GM12873 (cell line): ENCODE results near the gene PLCD1.

Experiments
- TF ChIP-seq, protein P1 (sequence below): IDR thresholded peaks from 2 replicates; pipeline ENCODE4 v1.5.1; 2012; ENCODE audit warnings: low read depth, mild to moderate bottlenecking, moderate library complexity, low read length, control low read depth; ENCODE audit not compliant: insufficient read depth; ENCODE audit errors: missing control alignments

The PLCD1 gene

DNA sequence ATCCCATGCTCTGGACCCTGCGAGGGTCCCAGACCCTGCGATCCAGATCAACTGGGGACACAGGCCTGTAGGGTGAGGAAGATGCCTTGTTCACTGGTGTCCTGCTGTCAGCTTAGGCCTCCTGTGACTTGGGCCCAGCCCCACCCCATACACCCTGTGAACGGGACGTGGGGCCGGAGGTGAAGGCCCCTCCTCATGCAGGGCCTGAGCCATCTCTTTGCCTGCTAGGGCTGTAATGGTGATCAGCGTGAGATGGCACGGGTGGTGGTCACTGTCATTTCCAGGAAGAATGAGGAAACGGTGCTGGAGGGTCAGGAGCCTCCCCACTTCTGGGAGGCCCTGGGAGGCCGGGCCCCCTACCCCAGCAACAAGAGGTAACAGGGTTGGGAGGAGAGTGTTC, 26.5 kb downstream of the PLCD1 start:
- TF ChIP-seq, protein P1, sequence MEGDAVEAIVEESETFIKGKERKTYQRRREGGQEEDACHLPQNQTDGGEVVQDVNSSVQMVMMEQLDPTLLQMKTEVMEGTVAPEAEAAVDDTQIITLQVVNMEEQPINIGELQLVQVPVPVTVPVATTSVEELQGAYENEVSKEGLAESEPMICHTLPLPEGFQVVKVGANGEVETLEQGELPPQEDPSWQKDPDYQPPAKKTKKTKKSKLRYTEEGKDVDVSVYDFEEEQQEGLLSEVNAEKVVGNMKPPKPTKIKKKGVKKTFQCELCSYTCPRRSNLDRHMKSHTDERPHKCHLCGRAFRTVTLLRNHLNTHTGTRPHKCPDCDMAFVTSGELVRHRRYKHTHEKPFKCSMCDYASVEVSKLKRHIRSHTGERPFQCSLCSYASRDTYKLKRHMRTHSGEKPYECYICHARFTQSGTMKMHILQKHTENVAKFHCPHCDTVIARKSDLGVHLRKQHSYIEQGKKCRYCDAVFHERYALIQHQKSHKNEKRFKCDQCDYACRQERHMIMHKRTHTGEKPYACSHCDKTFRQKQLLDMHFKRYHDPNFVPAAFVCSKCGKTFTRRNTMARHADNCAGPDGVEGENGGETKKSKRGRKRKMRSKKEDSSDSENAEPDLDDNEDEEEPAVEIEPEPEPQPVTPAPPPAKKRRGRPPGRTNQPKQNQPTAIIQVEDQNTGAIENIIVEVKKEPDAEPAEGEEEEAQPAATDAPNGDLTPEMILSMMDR: no peak

GRCh38 chr3:38002291-38002876, 27.1 kb downstream of the PLCD1 start:
- TF ChIP-seq, protein P1: no peak

DNA sequence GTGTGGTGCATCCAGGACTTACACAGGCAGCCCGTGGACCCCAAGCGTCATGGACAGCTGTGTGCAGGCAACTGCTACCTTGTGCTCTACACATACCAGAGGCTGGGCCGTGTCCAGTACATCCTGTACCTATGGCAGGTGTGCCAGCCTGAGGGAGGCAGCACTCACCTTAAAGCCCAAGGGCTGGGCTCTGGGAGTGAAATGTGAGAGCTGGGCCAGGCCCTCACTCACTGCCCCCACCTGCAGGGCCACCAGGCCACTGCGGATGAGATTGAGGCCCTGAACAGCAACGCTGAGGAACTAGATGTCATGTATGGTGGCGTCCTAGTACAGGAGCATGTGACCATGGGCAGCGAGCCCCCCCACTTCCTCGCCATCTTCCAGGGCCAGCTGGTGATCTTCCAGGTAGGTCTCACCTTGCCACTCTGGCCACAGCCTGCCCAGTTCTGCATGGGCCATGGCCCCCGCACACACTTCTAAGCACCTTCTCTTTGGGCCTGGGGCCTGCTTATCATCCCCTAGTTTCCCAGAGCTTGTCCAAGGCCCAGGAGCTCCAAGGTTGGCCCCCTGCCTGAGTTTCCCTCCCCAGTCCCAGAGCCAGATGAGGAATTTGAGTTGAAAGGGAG, 27.9 kb downstream of the PLCD1 start:
- TF ChIP-seq, protein P1: peak; percentile 41

DNA sequence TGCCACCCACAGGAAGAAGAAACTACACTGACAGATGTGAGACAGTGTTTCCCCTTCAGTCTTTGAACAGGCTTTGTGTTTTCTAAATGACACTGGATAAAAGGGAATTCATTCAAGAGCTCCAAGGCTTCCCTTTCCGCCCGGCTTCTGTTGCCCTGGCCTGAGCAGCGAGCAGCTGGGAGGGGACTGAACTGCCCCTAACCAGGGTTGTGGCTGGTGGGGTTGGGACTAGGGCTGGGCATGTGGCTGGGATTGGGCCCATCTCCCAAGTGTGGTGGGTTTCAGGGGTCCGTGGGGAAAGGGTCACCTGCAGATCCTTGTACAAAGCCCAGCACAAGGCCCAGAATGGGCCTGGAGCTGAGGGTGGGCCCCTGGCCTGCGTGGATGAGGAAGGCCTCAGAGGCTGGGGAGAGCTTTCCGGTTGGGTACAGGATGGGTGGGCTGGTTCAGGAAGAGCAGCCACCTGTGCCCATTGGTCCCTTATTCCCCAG, 28.4 kb downstream of the PLCD1 start:
- TF ChIP-seq, protein P1: no peak

DNA sequence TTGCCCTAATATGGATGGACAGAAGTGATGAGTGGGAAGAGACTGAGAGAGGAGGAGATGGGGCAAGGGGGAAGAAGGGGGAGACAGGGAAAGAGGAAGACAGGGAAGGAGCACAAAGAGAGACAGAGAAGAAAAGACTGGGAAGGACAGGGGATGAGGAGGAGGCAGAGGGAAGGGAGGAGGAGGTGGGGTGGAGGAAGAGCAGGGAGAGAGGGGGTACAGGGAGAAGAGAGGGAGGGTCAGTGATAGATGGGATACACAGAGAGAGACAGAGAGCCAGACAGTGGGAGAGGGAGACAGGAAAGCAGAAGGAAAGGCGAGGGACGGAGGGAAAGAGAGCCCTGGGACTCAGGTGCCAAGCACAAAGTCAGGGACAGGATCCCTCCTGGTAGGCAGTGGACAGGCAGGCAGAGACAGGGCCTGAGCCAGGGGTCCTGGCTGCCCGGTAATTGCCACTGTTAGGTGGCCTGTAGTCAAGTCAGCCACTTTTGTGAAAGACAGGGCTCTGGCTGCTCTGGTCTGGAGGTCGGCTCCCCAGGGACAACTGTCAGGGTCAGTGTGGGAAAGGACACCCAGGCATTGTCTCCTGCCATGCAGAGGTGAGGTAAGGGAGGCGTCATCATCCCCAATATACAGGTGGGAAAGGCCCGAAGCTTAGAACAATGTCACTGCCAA, 29.1 kb downstream of the PLCD1 start:
- TF ChIP-seq, protein P1: no peak

DNA sequence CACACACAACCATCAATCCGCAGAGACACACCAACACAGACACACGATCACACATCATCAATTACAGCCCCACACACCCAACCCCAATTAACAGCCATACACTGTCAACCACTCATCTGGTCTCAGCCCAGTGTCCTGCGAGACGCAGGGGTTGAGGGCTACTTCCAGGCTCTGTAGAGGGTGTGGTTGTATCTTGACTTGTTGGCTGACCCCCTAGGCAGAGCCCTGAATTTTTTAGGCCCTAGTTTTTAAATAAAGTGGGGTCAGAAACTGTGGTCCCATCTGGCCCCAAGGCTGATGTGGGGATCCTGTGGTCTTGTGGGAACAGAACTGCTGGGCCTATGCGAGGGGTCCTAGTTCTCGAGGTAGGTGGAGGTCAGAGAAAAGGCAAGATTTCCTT, 29.6 kb downstream of the PLCD1 start:
- TF ChIP-seq, protein P1: no peak

DNA sequence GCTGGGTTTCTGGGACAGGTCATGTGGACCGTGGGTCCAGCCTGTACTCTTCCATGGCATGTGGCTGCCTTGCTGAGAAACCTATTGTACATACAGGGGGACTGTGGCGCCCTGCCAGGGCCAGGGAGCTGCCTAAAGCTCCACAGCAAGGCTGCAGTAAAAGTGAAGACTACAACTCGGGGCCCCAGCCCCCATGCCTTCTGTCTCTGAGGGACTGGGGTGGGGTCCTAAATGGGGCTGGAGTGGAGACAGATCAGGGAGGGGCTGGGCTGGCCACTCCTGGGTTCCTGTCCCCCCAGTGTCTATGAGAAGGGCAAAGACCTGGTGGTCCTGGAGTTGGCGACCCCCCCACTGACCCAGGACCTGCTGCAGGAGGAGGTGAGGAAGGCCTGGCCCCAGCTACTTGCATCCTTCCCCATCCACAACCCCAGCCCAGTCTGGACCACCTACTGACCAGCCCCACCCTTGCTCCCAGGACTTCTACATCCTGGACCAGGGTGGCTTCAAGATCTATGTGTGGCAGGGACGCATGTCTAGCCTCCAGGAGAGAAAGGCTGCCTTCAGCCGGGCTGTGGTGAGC, 31.6 kb downstream of the PLCD1 start:
- TF ChIP-seq, protein P1: no peak
